ENCODE data around the gene METTL25.

METTL25 gene

GRCh38 chr12:82407481-82407880 lies 49.2 kb downstream of the METTL25 start:
- TF ChIP-seq CTCF (conservative IDR thresholded peaks at IDR 0.05; ENCODE audit: low read length) (no peak), EZH2phosphoT487 (IDR thresholded peaks at IDR 0.05; ENCODE audit: borderline replicate concordance) (no peak)
- H3F3A ChIP-seq (ENCODE audit: low read depth), result no peaks in the 10 kb centered on the region
- H3K9me3 ChIP-seq (ENCODE audit: insufficient read depth, low read depth, low read length), result no peaks in the 10 kb centered on the region
- H3K79me2 ChIP-seq (ENCODE audit: insufficient read depth, low read length), result no peaks in the 10 kb centered on the region
- no peaks in the 10 kb centered on the region for H3K36me3 ChIP-seq (ENCODE audit: insufficient read depth, low read length)
- H3K9ac ChIP-seq (ENCODE audit: low read depth, low read length, poor library complexity, severe bottlenecking), result no peak overlapping the region
- H3K4me3 ChIP-seq (ENCODE audit: low read length, poor library complexity, severe bottlenecking), result no peak overlapping the region
- no peaks in the 10 kb centered on the region for H3K27me3 ChIP-seq (ENCODE audit: insufficient read depth, low read length, poor library complexity, severe bottlenecking)
- H3K4me1 ChIP-seq (ENCODE audit: insufficient read depth, low read length, poor library complexity, severe bottlenecking), result no peaks in the 10 kb centered on the region
- no peaks in the 10 kb centered on the region for H4K20me1 ChIP-seq (ENCODE audit: insufficient read depth, low read length, poor library complexity, severe bottlenecking)
- H2AFZ ChIP-seq (ENCODE audit: low read length), result no peak overlapping the region
- no peak overlapping the region for H3K4me2 ChIP-seq (ENCODE audit: low read depth, low read length, poor library complexity, severe bottlenecking)
- no peaks in the 10 kb centered on the region for H3K9me2 ChIP-seq (replicated peaks; ENCODE audit: low read depth, low read length)

GRCh38 chr12:82408844-82409243 lies 50.5 kb downstream of the METTL25 start:
- H4K20me1 ChIP-seq (ENCODE audit: insufficient read depth, low read length, poor library complexity, severe bottlenecking), result no peaks in the 10 kb centered on the region
- H3K4me1 ChIP-seq (ENCODE audit: insufficient read depth, low read length, poor library complexity, severe bottlenecking), result no peaks in the 10 kb centered on the region
- H3K4me3 ChIP-seq (ENCODE audit: low read length, poor library complexity, severe bottlenecking), result no peak overlapping the region
- H3K9ac ChIP-seq (ENCODE audit: low read depth, low read length, poor library complexity, severe bottlenecking), result no peak overlapping the region
- H3K36me3 ChIP-seq (ENCODE audit: insufficient read depth, low read length), result no peaks in the 10 kb centered on the region
- no peak overlapping the region for H2AFZ ChIP-seq (ENCODE audit: low read length)
- H3K9me3 ChIP-seq (ENCODE audit: insufficient read depth, low read depth, low read length), result no peaks in the 10 kb centered on the region
- no peaks in the 10 kb centered on the region for H3F3A ChIP-seq (ENCODE audit: low read depth)
- no peak for TF ChIP-seq EZH2phosphoT487 (IDR thresholded peaks at IDR 0.05; ENCODE audit: borderline replicate concordance)
- TF ChIP-seq CTCF (conservative IDR thresholded peaks at IDR 0.05; ENCODE audit: low read length), result no peak
- no peak overlapping the region for H3K4me2 ChIP-seq (ENCODE audit: low read depth, low read length, poor library complexity, severe bottlenecking)
- no peaks in the 10 kb centered on the region for H3K27me3 ChIP-seq (ENCODE audit: insufficient read depth, low read length, poor library complexity, severe bottlenecking)
- H3K79me2 ChIP-seq (ENCODE audit: insufficient read depth, low read length), result no peaks in the 10 kb centered on the region
- H3K9me2 ChIP-seq (replicated peaks; ENCODE audit: low read depth, low read length), result no peaks in the 10 kb centered on the region

GRCh38 chr12:82411546-82412230 lies 53.4 kb downstream of the METTL25 start:
- H3K79me2 ChIP-seq (ENCODE audit: insufficient read depth, low read length), result no peaks in the 10 kb centered on the region
- no peaks in the 10 kb centered on the region for H3K36me3 ChIP-seq (ENCODE audit: insufficient read depth, low read length)
- H3K9ac ChIP-seq (ENCODE audit: low read depth, low read length, poor library complexity, severe bottlenecking), result no peak overlapping the region
- H3K4me2 ChIP-seq (ENCODE audit: low read depth, low read length, poor library complexity, severe bottlenecking), result no peak overlapping the region
- no peaks in the 10 kb centered on the region for H3F3A ChIP-seq (ENCODE audit: low read depth)
- no peaks in the 10 kb centered on the region for H4K20me1 ChIP-seq (ENCODE audit: insufficient read depth, low read length, poor library complexity, severe bottlenecking)
- TF ChIP-seq EZH2phosphoT487 (IDR thresholded peaks at IDR 0.05; ENCODE audit: borderline replicate concordance) (no peak), CTCF (conservative IDR thresholded peaks at IDR 0.05; ENCODE audit: low read length) (no peak)
- no peaks in the 10 kb centered on the region for H3K9me3 ChIP-seq (ENCODE audit: insufficient read depth, low read depth, low read length)
- H3K4me1 ChIP-seq (ENCODE audit: insufficient read depth, low read length, poor library complexity, severe bottlenecking), result no peaks in the 10 kb centered on the region
- no peak overlapping the region for H3K4me3 ChIP-seq (ENCODE audit: low read length, poor library complexity, severe bottlenecking)
- H2AFZ ChIP-seq (ENCODE audit: low read length), result no peak overlapping the region
- no peaks in the 10 kb centered on the region for H3K9me2 ChIP-seq (replicated peaks; ENCODE audit: low read depth, low read length)
- H3K27me3 ChIP-seq (ENCODE audit: insufficient read depth, low read length, poor library complexity, severe bottlenecking), result no peaks in the 10 kb centered on the region

Measured in Loucy (cell line).